ENCODE results near the gene EDDM3A.

GRCh38 chr14:20734430-20734806 is 11.3 kb upstream of the EDDM3A start:
- TF ChIP-seq POLR2A (IDR thresholded peaks at IDR 0.05; ENCODE audit: low read length): no peak
- TF ChIP-seq GATA1 (IDR thresholded peaks at IDR 0.05; ENCODE audit: low read depth, low read length): no peak
